Gastroesophageal sphincter (tissue), 4 donors: Measurements from ENCODE around the gene CSTF1. TPM values are rescaled to one million over a fixed set of nuclear protein-coding genes. Genes with fewer than 3 reads are reported as not detected.
A peak's percentile ranks its signal among the peaks of the same experiment; 100 is the strongest.

Source experiments
- ATAC-seq: fragments of 150-250 bp; one replicate; pipeline ENCODE4 v1.9.1; 2016; ENCODE audit warnings: mild to moderate bottlenecking, moderate library complexity
- H3K27ac ChIP-seq, 4 donors: fragments of 200-600 bp; sonication (generic) in 3 of 4; 1 replicate in 3 of 4; 2 replicates in 1 of 4; pipeline ENCODE4 v1.5.1; 2016 to 2019
- H3K27me3 ChIP-seq: fragments of 200-600 bp; sonication (generic); one replicate; pipeline ENCODE4 v1.5.1; 2019
- H3K36me3 ChIP-seq, 2 donors: fragments of 200-600 bp; sonication (generic); one replicate each; pipeline ENCODE4 v1.5.1; 2019; ENCODE audit warnings: control low read depth in 1 of 2
- H3K4me1 ChIP-seq, 3 donors: fragments of 200-600 bp; sonication (generic); 1 replicate in 2 of 3; 2 replicates in 1 of 3; pipeline ENCODE4 v1.5.1; 2016 to 2019; ENCODE audit warnings: control low read depth in 2 of 3
- H3K4me3 ChIP-seq, 2 donors: fragments of 200-600 bp; sonication (generic); one replicate each; pipeline ENCODE4 v1.5.1; 2019; ENCODE audit warnings: mild to moderate bottlenecking in 1 of 2, moderate library complexity in 1 of 2
- H3K9me3 ChIP-seq, 3 donors: fragments of 200-600 bp; sonication (generic); one replicate each; pipeline ENCODE4 v1.5.1; 2017 to 2019; ENCODE audit warnings: control low read depth in 2 of 3
- EP300 ChIP-seq: sonication (generic); formaldehyde crosslinking; IDR thresholded peaks from one replicate; pipeline ENCODE4 v1.6.1; 2017; ENCODE audit warnings: antibody characterized with exemption, mild to moderate bottlenecking
- POLR2A ChIP-seq, 2 donors: fragments of 450-650 bp; IDR thresholded peaks; one replicate each; pipeline ENCODE4 v1.6.1; 2017; ENCODE audit warnings: antibody characterized with exemption in 2 of 2, mild to moderate bottlenecking in 2 of 2, moderate library complexity in 1 of 2
- POLR2AphosphoS5 ChIP-seq: sonication (generic); formaldehyde crosslinking; IDR thresholded peaks from one replicate; pipeline ENCODE4 v1.6.1; 2017; ENCODE audit warnings: antibody characterized with exemption
- WGBS, 2 donors: methylation state at CpG; one replicate each; pipeline ENCODE4 v1.1.5; 2018; ENCODE audit warnings: low coverage in 1 of 2; 5-methylcytosine and 5-hydroxymethylcytosine counted together
- total RNA-seq, 4 donors: library from RNA; depleted of rRNA; stranded (reverse); fragments of >200 nt; gene quantifications; one replicate each; pipeline ENCODE4 v1.1.0, GENCODE V29; 2016
- TF ChIP-seq, protein P1 (sequence below), 4 experiments: fragments of 200-600 bp in 2 of 4; fragments of 450-650 bp in 2 of 4; sonication (generic) in 1 of 4; IDR thresholded peaks; one replicate each; pipeline ENCODE4 v1.5.1; 2017 to 2019; ENCODE audit warnings: antibody characterized with exemption in 4 of 4, mild to moderate bottlenecking in 2 of 4, moderate library complexity in 2 of 4

The CSTF1 gene
- total RNA-seq, 4 donors from 2014 or later = 15.3 to 33.1 (median 22.4) TPM

DNA sequence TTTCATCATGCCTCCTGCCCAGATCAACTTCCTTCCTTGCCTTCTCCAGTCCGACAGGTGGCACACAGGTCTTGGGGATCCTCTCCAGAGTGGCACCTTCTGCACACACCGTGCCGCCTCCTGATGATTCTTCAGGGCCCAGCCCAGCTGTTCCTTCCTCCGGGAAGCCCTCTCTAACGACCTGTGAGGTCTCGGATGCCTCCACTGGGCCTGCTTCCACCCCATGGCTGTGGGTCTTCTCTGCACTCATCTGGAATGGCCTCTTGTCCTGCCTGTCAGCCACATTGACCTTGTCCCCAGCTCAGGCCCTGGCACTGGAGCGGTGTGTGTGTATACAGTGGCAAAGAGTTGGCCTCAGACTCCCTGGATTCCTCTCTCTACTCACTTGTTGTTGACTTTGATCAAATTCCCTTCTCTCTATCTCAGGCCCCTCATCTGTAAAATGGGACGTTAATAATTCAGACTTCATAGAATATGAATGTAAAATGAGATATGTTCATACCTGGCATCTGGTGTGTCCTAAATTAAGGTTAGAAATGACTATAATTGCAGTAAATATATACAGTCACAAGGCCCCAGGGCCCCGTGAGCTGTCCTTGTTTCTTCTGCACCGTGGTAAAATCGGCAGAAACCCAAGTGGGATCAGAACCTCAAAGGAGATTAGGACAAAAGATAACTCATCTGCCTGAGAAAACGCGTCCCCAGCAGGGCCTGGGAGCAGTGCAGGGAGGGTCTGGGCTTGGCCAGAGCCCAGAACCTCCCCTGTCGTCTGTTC lies 32.1 kb upstream of the CSTF1 start:
- TF ChIP-seq POLR2A (IDR thresholded peaks at IDR 0.05) (no peak), POLR2AphosphoS5 (no peak), EP300 (no peak)
- TF ChIP-seq, protein P1, sequence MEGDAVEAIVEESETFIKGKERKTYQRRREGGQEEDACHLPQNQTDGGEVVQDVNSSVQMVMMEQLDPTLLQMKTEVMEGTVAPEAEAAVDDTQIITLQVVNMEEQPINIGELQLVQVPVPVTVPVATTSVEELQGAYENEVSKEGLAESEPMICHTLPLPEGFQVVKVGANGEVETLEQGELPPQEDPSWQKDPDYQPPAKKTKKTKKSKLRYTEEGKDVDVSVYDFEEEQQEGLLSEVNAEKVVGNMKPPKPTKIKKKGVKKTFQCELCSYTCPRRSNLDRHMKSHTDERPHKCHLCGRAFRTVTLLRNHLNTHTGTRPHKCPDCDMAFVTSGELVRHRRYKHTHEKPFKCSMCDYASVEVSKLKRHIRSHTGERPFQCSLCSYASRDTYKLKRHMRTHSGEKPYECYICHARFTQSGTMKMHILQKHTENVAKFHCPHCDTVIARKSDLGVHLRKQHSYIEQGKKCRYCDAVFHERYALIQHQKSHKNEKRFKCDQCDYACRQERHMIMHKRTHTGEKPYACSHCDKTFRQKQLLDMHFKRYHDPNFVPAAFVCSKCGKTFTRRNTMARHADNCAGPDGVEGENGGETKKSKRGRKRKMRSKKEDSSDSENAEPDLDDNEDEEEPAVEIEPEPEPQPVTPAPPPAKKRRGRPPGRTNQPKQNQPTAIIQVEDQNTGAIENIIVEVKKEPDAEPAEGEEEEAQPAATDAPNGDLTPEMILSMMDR (IDR thresholded peaks at IDR 0.05) = no peak
- H3K27ac ChIP-seq = peak overlapping the region in 3 of 4 donors; percentile 79 to 91 (median 89)
- peaks cover 0 to 31% of the 10 kb centered on the region in 2 donors for H3K36me3 ChIP-seq
- H3K4me3 ChIP-seq = peak overlapping the region; percentile 95 to 100
- no peaks in the 10 kb centered on the region for H3K27me3 ChIP-seq
- ATAC-seq = no peak
- 61 to 72% methylated on average over 6 to 9 of the region's 14 CpGs for WGBS, 2 donors
- no peaks in the 10 kb centered on the region for H3K9me3 ChIP-seq
- peaks cover 0 to 50% (median 19%) of the 10 kb centered on the region in 3 donors for H3K4me1 ChIP-seq

DNA sequence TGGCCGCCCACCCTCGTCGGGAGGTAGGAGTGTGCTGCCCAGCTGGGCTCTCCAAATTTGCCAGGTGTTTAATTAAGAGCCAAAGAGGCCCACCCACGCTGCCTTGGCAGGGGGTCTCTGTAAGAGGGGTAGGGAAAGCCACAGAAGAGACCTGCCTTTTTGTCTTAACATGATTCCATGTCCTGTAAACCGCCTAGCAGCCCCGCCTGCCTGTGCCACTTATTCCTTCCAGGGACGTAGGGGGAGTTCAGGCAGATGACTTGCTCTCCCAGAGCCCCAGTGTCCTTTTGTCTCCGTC lies 31.6 kb upstream of the CSTF1 start:
- Histone ChIP-seq H3K4me1 (peaks cover 0 to 50% (median 19%) of the 10 kb centered on the region in 3 donors), H3K4me3 (no peak overlapping the region), H3K27ac (peak overlapping the region in 3 of 4 donors; percentile 5 to 91 (median 89)), H3K27me3 (no peaks in the 10 kb centered on the region), H3K36me3 (peaks cover 0 to 37% of the 10 kb centered on the region in 2 donors), H3K9me3 (no peaks in the 10 kb centered on the region)
- no peak for ATAC-seq
- 85 to 93% methylated on average over 4 to 5 of the region's 8 CpGs for whole genome bisulfite sequencing, 2 donors
- TF ChIP-seq EP300 (no peak), POLR2AphosphoS5 (no peak), POLR2A (IDR thresholded peaks at IDR 0.05) (no peak)
- TF ChIP-seq, protein P1 (IDR thresholded peaks at IDR 0.05) = no peak

DNA sequence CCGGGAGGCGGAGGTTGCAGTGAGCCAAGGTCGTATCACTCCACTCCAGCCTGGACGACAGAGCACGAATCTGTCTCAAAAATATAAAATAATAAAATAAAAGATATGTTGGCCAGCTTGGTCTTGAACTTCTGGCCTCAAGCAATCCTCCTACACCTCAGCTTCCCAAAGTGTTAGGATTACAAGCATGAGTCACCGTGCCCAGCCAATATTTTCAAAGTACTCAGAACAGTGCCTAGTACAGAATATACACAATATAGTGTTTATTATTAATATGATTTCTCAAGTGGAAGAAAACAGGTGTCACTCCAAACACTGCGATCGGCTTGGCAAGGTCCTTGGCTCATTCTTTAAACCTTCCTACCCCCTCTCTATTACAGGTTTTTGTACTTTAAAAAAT lies 30.5 kb upstream of the CSTF1 start:
- no peak overlapping the region for H3K4me3 ChIP-seq
- WGBS, 2 donors = 77 to 90% methylated on average over 6 to 8 of the region's 8 CpGs
- TF ChIP-seq POLR2AphosphoS5 (no peak), EP300 (no peak), POLR2A (IDR thresholded peaks at IDR 0.05) (no peak)
- TF ChIP-seq, protein P1 (IDR thresholded peaks at IDR 0.05) = no peak
- no peak overlapping the region for H3K27ac ChIP-seq
- no peaks in the 10 kb centered on the region for H3K9me3 ChIP-seq
- no peaks in the 10 kb centered on the region for H3K27me3 ChIP-seq
- peaks cover 0 to 47% of the 10 kb centered on the region in 2 donors for H3K36me3 ChIP-seq
- ATAC-seq = no peak
- H3K4me1 ChIP-seq = peaks cover 0 to 50% (median 19%) of the 10 kb centered on the region in 3 donors

DNA sequence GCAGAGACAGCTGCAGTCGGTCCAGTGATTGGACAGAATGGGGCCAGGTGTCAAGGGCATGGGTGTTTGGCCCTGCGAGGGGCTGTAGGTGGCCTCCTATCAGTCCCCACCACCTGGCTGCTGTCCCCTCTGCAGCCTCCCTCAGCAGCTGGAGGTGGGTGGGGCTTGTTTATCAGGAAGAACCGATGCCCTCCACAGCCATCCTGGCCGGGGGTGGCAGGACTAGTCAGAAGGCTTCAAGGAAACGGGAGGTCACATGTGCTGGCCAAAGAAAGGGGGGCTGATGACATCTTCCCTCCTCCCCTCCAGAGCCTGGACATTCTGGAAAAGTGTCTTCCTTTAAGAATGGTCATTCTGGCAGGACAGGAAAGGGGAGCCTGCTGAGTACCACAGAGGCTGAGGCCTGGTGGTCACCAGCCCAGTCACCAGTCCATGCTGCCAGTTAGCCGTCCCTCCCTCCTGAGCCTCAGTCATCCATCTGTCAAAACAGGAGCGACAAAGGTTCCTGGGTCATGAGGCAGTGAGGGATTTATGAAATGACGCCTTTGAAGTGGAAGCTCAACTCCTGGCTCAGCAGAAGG lies 29.5 kb upstream of the CSTF1 start:
- no peak overlapping the region for H3K4me3 ChIP-seq
- H3K27me3 ChIP-seq = no peaks in the 10 kb centered on the region
- H3K9me3 ChIP-seq = no peaks in the 10 kb centered on the region
- TF ChIP-seq, protein P1 (IDR thresholded peaks at IDR 0.05) = no peak
- TF ChIP-seq EP300 (no peak), POLR2A (IDR thresholded peaks at IDR 0.05) (no peak), POLR2AphosphoS5 (no peak)
- peak overlapping the region in 1 of 4 donors; percentile 4 for H3K27ac ChIP-seq
- ATAC-seq = no peak
- peaks cover 0 to 50% (median 19%) of the 10 kb centered on the region in 3 donors for H3K4me1 ChIP-seq
- peaks cover 0 to 57% of the 10 kb centered on the region in 2 donors for H3K36me3 ChIP-seq
- no CpG with 5 or more reads among the region's 8 CpGs for WGBS, 2 donors

DNA sequence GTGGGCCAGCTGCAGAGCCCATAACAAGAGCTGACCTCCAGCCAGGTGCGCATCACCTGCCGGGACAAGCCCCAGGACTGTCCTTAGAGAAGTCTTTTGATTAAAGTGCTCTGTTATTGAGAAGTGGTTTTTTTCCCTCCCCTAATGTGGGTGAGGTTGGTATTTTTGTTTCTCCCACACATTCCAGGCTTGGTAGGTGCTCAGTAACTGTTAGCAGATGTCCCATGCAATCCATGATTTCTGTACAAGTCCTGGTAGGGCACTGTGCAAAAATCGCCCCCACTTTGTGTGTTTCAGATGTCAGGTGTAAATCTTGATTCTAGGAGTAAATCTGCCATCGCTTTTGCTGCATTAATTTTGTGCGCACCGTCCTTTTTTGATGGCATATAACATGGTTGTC lies 29.0 kb upstream of the CSTF1 start:
- WGBS, 2 donors = 97 to 100% methylated on average over 2 to 5 of the region's 6 CpGs
- H3K36me3 ChIP-seq = peaks cover 0 to 63% of the 10 kb centered on the region in 2 donors
- H3K9me3 ChIP-seq = no peaks in the 10 kb centered on the region
- no peak for ATAC-seq
- no peak overlapping the region for H3K4me3 ChIP-seq
- no peaks in the 10 kb centered on the region for H3K27me3 ChIP-seq
- peaks cover 0 to 46% (median 19%) of the 10 kb centered on the region in 3 donors for H3K4me1 ChIP-seq
- TF ChIP-seq POLR2A (IDR thresholded peaks at IDR 0.05) (no peak), EP300 (no peak), POLR2AphosphoS5 (no peak)
- TF ChIP-seq, protein P1 (IDR thresholded peaks at IDR 0.05) = no peak
- no peak overlapping the region for H3K27ac ChIP-seq
